H1 (cell line): ENCODE results near the gene COL4A2. TPM values are rescaled to one million over a fixed set of nuclear protein-coding genes. Genes with fewer than 3 reads are reported as not detected.

Experiments
- CTCF ChIA-PET: fragments of 300-600 bp; sonication (Branson Sonifier 250); formaldehyde crosslinking; loops from one replicate; lab custom pipeline; 2021; ENCODE audit not compliant: partially characterized antibody; lab: Charles Lee
- POLR2A ChIA-PET: fragments of 300-600 bp; sonication (Branson Sonifier 250); formaldehyde crosslinking; loops from one replicate; lab custom pipeline; 2021; ENCODE audit warnings: inconsistent platforms; ENCODE audit not compliant: partially characterized antibody; lab: Charles Lee
- DNase-seq, 2 experiments: peaks; one replicate each; pipeline versions ENCODE4 v3.0.0 to v3.0.0-alpha.2; 2010 to 2022; ENCODE audit warnings: low spot score in 2 of 2, low read depth in 1 of 2, mixed read lengths in 1 of 2
- FAIRE-seq: peaks from 2 replicates; lab custom pipeline; 2011; peaks lifted over from hg19 to GRCh38; lab: Jason Lieb, UNC
- H2AFZ ChIP-seq: 2 replicates; pipeline ENCODE4 v1.8.1; 2012; ENCODE audit warnings: low read length, inconsistent platforms
- H2AK5ac ChIP-seq: 2 replicates; pipeline ENCODE4 v1.6.1; 2013; ENCODE audit warnings: low read depth, low read length
- H2BK120ac ChIP-seq: replicated peaks from 2 replicates; pipeline ENCODE3; 2013; ENCODE audit warnings: low read depth, low read length, inconsistent platforms
- H2BK12ac ChIP-seq: 2 replicates; pipeline ENCODE4 v1.6.1; 2013; ENCODE audit warnings: low read depth, low read length
- H2BK15ac ChIP-seq: 2 replicates; pipeline ENCODE4 v1.6.1; 2013; ENCODE audit warnings: low read length
- H2BK20ac ChIP-seq: 2 replicates; pipeline ENCODE4 v1.6.1; 2013; ENCODE audit warnings: low read length
- H2BK5ac ChIP-seq: 2 replicates; pipeline ENCODE4 v1.6.1; 2013; ENCODE audit warnings: low read depth, low read length
- H3K14ac ChIP-seq: 2 replicates; pipeline ENCODE4 v1.6.1; 2013; ENCODE audit warnings: inconsistent platforms; ENCODE audit not compliant: insufficient read length
- H3K18ac ChIP-seq: 2 replicates; pipeline ENCODE4 v1.6.1; 2013; ENCODE audit warnings: low read length; ENCODE audit errors: extremely low read depth
- H3K23ac ChIP-seq: 2 replicates; pipeline ENCODE4 v1.6.1; 2013; ENCODE audit warnings: inconsistent platforms; ENCODE audit not compliant: insufficient read length
- H3K23me2 ChIP-seq: 2 replicates; pipeline ENCODE4 v1.6.1; 2013; ENCODE audit warnings: low read depth, low read length
- H3K27ac ChIP-seq: 2 replicates; pipeline ENCODE4 v1.6.1; 2011; ENCODE audit warnings: low read depth, low read length, inconsistent platforms
- H3K27me3 ChIP-seq, 4 experiments: replicated peaks in 1 of 4; 1 replicate in 1 of 4; 2 replicates in 3 of 4; pipeline versions ENCODE4 v1.6.1 to v1.8.1; 2011 to 2013; ENCODE audit warnings: low read length in 3 of 4, mild to moderate bottlenecking in 3 of 4, inconsistent platforms in 2 of 4, mixed read lengths in 2 of 4, moderate library complexity in 1 of 4; ENCODE audit not compliant: control insufficient read depth in 3 of 4, insufficient read depth in 3 of 4; ENCODE audit errors: extremely low read depth in 1 of 4
- H3K36me3 ChIP-seq, 4 experiments: 2 replicates each; pipeline versions ENCODE4 v1.6.1 to v1.8.1; 2011 to 2013; ENCODE audit warnings: mild to moderate bottlenecking in 4 of 4, low read length in 3 of 4, moderate library complexity in 2 of 4, control low read depth in 1 of 4, inconsistent platforms in 1 of 4; ENCODE audit not compliant: insufficient read depth in 4 of 4, control insufficient read depth in 2 of 4
- H3K4ac ChIP-seq: replicated peaks from 2 replicates; pipeline ENCODE3; 2013; ENCODE audit warnings: low read length, low read depth, mixed read lengths, inconsistent platforms; ENCODE audit not compliant: insufficient read length
- H3K4me1 ChIP-seq, 4 experiments: replicated peaks in 1 of 4; 1 replicate in 1 of 4; 2 replicates in 3 of 4; pipeline versions ENCODE4 v1.6.1 to v1.8.1; 2011 to 2013; ENCODE audit warnings: low read length in 3 of 4, inconsistent platforms in 2 of 4, mixed read lengths in 1 of 4; ENCODE audit not compliant: insufficient read depth in 4 of 4, control insufficient read depth in 3 of 4
- H3K4me2 ChIP-seq, 2 experiments: 2 replicates each; pipeline versions ENCODE4 v1.6.1 to v1.8.1; 2011 to 2013; ENCODE audit warnings: low read depth in 2 of 2, low read length in 2 of 2, control low read depth in 1 of 2, inconsistent platforms in 1 of 2, mild to moderate bottlenecking in 1 of 2; ENCODE audit not compliant: insufficient read depth in 1 of 2
- H3K4me3 ChIP-seq, 4 experiments: fragments of 200-600, 300-600 bp in 1 of 4; sonication (generic), shearing (Covaris generic), sonication (Bioruptor Twin) in 1 of 4; 2 replicates each; pipeline versions ENCODE4 v1.5.1 to v1.8.1; 2011 to 2016; ENCODE audit warnings: low read length in 4 of 4, low read depth in 3 of 4, control low read depth in 2 of 4, inconsistent platforms in 2 of 4, mild to moderate bottlenecking in 2 of 4, mixed read lengths in 1 of 4, moderate library complexity in 1 of 4; ENCODE audit not compliant: insufficient read depth in 2 of 4; ENCODE audit errors: extremely low read depth in 1 of 4
- H3K56ac ChIP-seq: replicated peaks from 2 replicates; pipeline ENCODE3; 2013; ENCODE audit warnings: low read depth, mild to moderate bottlenecking, mixed read lengths, low read length, inconsistent platforms; ENCODE audit not compliant: insufficient read length
- H3K79me1 ChIP-seq: 2 replicates; pipeline ENCODE4 v1.6.1; 2013; ENCODE audit warnings: low read depth, low read length, control low read depth
- H3K79me2 ChIP-seq, 2 experiments: 2 replicates each; pipeline versions ENCODE4 v1.6.1 to v1.8.1; 2012 to 2013; ENCODE audit warnings: low read length in 2 of 2, mild to moderate bottlenecking in 2 of 2, inconsistent platforms in 1 of 2; ENCODE audit not compliant: insufficient read depth in 2 of 2, control insufficient read depth in 1 of 2
- H3K9ac ChIP-seq, 4 experiments: replicated peaks in 1 of 4; 1 replicate in 1 of 4; 2 replicates in 3 of 4; pipeline versions ENCODE4 v1.6.1 to v1.8.1; 2011 to 2013; ENCODE audit warnings: low read depth in 3 of 4, low read length in 3 of 4, control low read depth in 2 of 4, mild to moderate bottlenecking in 2 of 4, moderate library complexity in 2 of 4, inconsistent platforms in 1 of 4; ENCODE audit errors: extremely low read depth in 1 of 4
- H3K9me3 ChIP-seq, 2 experiments: 2 replicates each; pipeline versions ENCODE4 v1.6.1 to v1.8.1; 2012 to 2013; ENCODE audit warnings: mild to moderate bottlenecking in 2 of 2, moderate library complexity in 2 of 2, control low read depth in 1 of 2, inconsistent platforms in 1 of 2, low read depth in 1 of 2, low read length in 1 of 2, mixed read lengths in 1 of 2; ENCODE audit not compliant: insufficient read depth in 2 of 2
- H4K20me1 ChIP-seq, 2 experiments: replicated peaks in 1 of 2; 2 replicates each; pipeline versions ENCODE3 to v1.8.1; 2011 to 2013; ENCODE audit warnings: inconsistent platforms in 2 of 2, low read length in 2 of 2, mild to moderate bottlenecking in 1 of 2; ENCODE audit not compliant: insufficient read depth in 2 of 2, control insufficient read depth in 1 of 2
- H4K5ac ChIP-seq: 2 replicates; pipeline ENCODE4 v1.6.1; 2013; ENCODE audit warnings: low read length, low read depth, mixed read lengths, inconsistent platforms; ENCODE audit not compliant: insufficient read length
- H4K8ac ChIP-seq: 2 replicates; pipeline ENCODE4 v1.8.0; 2013; ENCODE audit warnings: mild to moderate bottlenecking, moderate library complexity, low read length, inconsistent platforms; ENCODE audit not compliant: insufficient read depth; ENCODE audit errors: extremely low read depth
- H4K91ac ChIP-seq: replicated peaks from 2 replicates; pipeline ENCODE3; 2013; ENCODE audit warnings: low read length, mixed read lengths, inconsistent platforms; ENCODE audit not compliant: insufficient read length
- SIRT6 ChIP-seq: IDR thresholded peaks from one replicate; pipeline ENCODE4 v1.7.1; 2012; ENCODE audit warnings: low read length, inconsistent platforms
- YY1 ChIP-seq: IDR thresholded peaks from 2 replicates; pipeline ENCODE4 v1.6.1; 2011; ENCODE audit warnings: low read depth, mild to moderate bottlenecking, low read length
- WGBS, 2 experiments: shearing (Covaris generic) in 1 of 2; methylation state at CpG; one replicate each; pipeline versions ENCODE4 v1.1.6 to v1.1.7; 2013 to 2015; ENCODE audit warnings: low lambda C conversion rate in 2 of 2, mixed read lengths in 2 of 2, inconsistent platforms in 1 of 2, low coverage in 1 of 2, missing lambda C conversion rate in 1 of 2; ENCODE audit not compliant: insufficient replicate concordance in 2 of 2, insufficient coverage in 1 of 2, insufficient read length in 1 of 2; ENCODE audit errors: extremely low coverage in 1 of 2, missing lambda C conversion rate in 1 of 2; 5-methylcytosine and 5-hydroxymethylcytosine counted together
- polyA plus RNA-seq, 7 experiments: library from polyadenylated mRNA; depleted of rRNA in 3 of 7; stranded (reverse) in 5 of 7; unstranded in 2 of 7; fragments of >200 nt in 5 of 7; fragments of 200-250 nt in 2 of 7; gene quantifications; 1 replicate in 5 of 7; 2 replicates in 1 of 7; 4 replicates in 1 of 7; pipeline versions ENCODE4 v1.2.1 to v1.2.3, GENCODE V29; 2011 to 2013; ENCODE audit warnings: missing spikeins in 2 of 7, mixed read lengths in 2 of 7
- total RNA-seq: library from RNA; stranded (reverse); fragmentation: NEBNext Ultra II Directional; extraction: Animal tissue kit (Norgen Biotek cat#: 25700); gene quantifications from 2 replicates; pipeline ENCODE4 v1.2.1, GENCODE V29; 2021
- TF ChIP-seq, protein P1 (sequence below): IDR thresholded peaks from 2 replicates; pipeline ENCODE4 v1.6.1; 2012; ENCODE audit warnings: low read length, inconsistent platforms

Gene COL4A2
- total and polyA plus RNA-seq, 2 of the 8 experiments (the other 6 are each of a cell fraction or from before 2014, with no cell fraction given) = 80.4 to 87.3 TPM

DNA sequence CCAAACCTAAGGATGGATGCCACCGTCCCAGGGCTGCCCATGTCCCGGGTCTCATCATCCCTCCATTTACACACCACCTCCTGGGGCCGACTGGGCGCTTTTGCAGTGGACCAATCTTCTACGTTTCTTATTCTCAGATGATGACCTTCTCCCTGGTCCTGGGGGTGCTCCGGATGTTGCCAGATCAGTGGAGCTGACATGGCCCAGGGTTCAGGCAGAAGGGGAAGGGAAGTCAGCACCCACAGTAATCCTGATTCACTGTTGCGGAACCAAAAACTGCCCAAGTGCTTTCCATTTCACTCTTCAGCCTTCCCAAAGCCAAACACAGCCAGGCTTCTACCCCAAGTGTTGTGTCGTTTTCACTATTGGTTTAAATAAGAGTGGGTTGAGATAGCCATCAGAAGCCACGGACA, 224.6 kb downstream of the COL4A2 start:
- no peaks in the 10 kb centered on the region for H3K27me3 ChIP-seq
- no peak overlapping the region for H4K5ac ChIP-seq
- no peak for FAIRE-seq
- no peak overlapping the region for H3K4me3 ChIP-seq
- H2BK20ac ChIP-seq = peak overlapping the region; percentile 66; the same call in 1 of the 2 replicates
- no peak overlapping the region for H3K18ac ChIP-seq
- no peak overlapping the region for H2BK15ac ChIP-seq
- H3K79me2 ChIP-seq = peaks cover 0 to 10% of the 10 kb centered on the region in 2 experiments; a peak in 1 of 4 replicates
- 87% methylated on average over 9 of the region's 9 CpGs; no CpG with 5 or more reads in 1 of the 2 experiments for whole genome bisulfite sequencing, 2 experiments
- no peaks in the 10 kb centered on the region; the same call in 1 of the 2 replicates for H3K23me2 ChIP-seq
- ChIA-PET CTCF (interaction anchor here (0.8 to 2.2 kb wide), 6 partner anchors 9 to 76 kb away, joined by 3 to 10 read pairs (median 3); no protein-coding TSS in a partner anchor), POLR2A (interaction anchor here (0.6 to 1.6 kb wide), 5 partner anchors 10 to 46 kb away, joined by 3 to 4 read pairs (median 3); partner anchors contain the start of gene RAB20)
- TF ChIP-seq, protein P1, sequence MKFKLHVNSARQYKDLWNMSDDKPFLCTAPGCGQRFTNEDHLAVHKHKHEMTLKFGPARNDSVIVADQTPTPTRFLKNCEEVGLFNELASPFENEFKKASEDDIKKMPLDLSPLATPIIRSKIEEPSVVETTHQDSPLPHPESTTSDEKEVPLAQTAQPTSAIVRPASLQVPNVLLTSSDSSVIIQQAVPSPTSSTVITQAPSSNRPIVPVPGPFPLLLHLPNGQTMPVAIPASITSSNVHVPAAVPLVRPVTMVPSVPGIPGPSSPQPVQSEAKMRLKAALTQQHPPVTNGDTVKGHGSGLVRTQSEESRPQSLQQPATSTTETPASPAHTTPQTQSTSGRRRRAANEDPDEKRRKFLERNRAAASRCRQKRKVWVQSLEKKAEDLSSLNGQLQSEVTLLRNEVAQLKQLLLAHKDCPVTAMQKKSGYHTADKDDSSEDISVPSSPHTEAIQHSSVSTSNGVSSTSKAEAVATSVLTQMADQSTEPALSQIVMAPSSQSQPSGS = no peak
- TF ChIP-seq YY1 (no peak), SIRT6 (no peak)
- no peak overlapping the region for H3K4me2 ChIP-seq
- peaks cover 2 to 23% (median 15%) of the 10 kb centered on the region in 4 experiments for H3K4me1 ChIP-seq
- 0 out of 2 replicates have a peak, but pooled peaks cover 6% of the 10 kb centered on the region for H3K79me1 ChIP-seq
- H4K8ac ChIP-seq = no peak overlapping the region
- 0 out of 2 replicates have a peak overlapping the region, but pooled peaks have one; percentile 5 for H2BK12ac ChIP-seq
- peak overlapping the region; percentile 85; the same call in 1 of the 2 replicates for H2AK5ac ChIP-seq
- H3K4ac ChIP-seq = no peak overlapping the region
- no peak overlapping the region for H2BK120ac ChIP-seq
- no peak overlapping the region; a peak in 1 of 7 replicates for H3K9ac ChIP-seq
- no peaks in the 10 kb centered on the region for H3K36me3 ChIP-seq
- H3K27ac ChIP-seq = no peak overlapping the region
- H3K56ac ChIP-seq = no peak overlapping the region
- no peak for DNase-seq
- no peaks in the 10 kb centered on the region for H4K20me1 ChIP-seq
- H2BK5ac ChIP-seq = peak overlapping the region; percentile 77; the same call in 1 of the 2 replicates
- no peak overlapping the region for H3K14ac ChIP-seq
- no peak overlapping the region for H2AFZ ChIP-seq
- peaks cover 0 to 3% of the 10 kb centered on the region in 2 experiments; a peak in 1 of 4 replicates for H3K9me3 ChIP-seq
- no peak overlapping the region for H3K23ac ChIP-seq
- H4K91ac ChIP-seq = peak overlapping the region; percentile 5
